Neural crest cell (in vitro differentiated cells): ENCODE results near the gene CSNK1G3. TPM values are rescaled to one million over a fixed set of nuclear protein-coding genes. Genes with fewer than 3 reads are reported as not detected.

Experiments used
- DNase-seq: peaks from one replicate; pipeline ENCODE4 v3.0.0; 2021; ENCODE audit warnings: low read depth, mixed read lengths, low spot score
- H3K27ac Mint-ChIP-seq: one replicate; pipeline ENCODE4 v1.8.0; 2021; ENCODE audit warnings: mild to moderate bottlenecking, mixed read lengths; ENCODE audit not compliant: unreplicated experiment
- H3K27me3 Mint-ChIP-seq: 2 replicates; pipeline ENCODE4 v1.8.0; 2021; ENCODE audit warnings: low read depth, mild to moderate bottlenecking, mixed read lengths
- H3K36me3 Mint-ChIP-seq: 2 replicates; pipeline ENCODE4 v1.8.0; 2021; ENCODE audit warnings: low read depth, mild to moderate bottlenecking, mixed read lengths
- H3K4me1 Mint-ChIP-seq: 2 replicates; pipeline ENCODE4 v1.8.0; 2021; ENCODE audit warnings: mixed read lengths
- H3K4me3 Mint-ChIP-seq: one replicate; pipeline ENCODE4 v1.8.0; 2021; ENCODE audit warnings: mild to moderate bottlenecking, mixed read lengths
- H3K9me3 Mint-ChIP-seq: 2 replicates; pipeline ENCODE4 v1.8.0; 2021; ENCODE audit warnings: mixed read lengths
- CTCF ChIP-seq: fragments of 200-600 bp; sonication (generic); conservative IDR thresholded peaks from 2 replicates; pipeline ENCODE4 v1.5.0; 2021; ENCODE audit warnings: antibody characterized with exemption, mild to moderate bottlenecking
- total RNA-seq: library from RNA; stranded (reverse); gene quantifications from 2 replicates; pipeline ENCODE4 v1.2.1, GENCODE V29; 2021

Gene CSNK1G3
- total RNA-seq, 1 donor from 2014 or later: 43.2 TPM

GRCh38 chr5:123558762-123559433, 46.9 kb downstream of the CSNK1G3 start:
- no peaks in the 10 kb centered on the region for H3K4me1 Mint-ChIP-seq
- DNase-seq: no peak
- H3K9me3 Mint-ChIP-seq: peaks cover 2% of the 10 kb centered on the region
- H3K27ac Mint-ChIP-seq: no peak overlapping the region
- peaks cover 10% of the 10 kb centered on the region for H3K36me3 Mint-ChIP-seq
- H3K27me3 Mint-ChIP-seq: no peaks in the 10 kb centered on the region
- H3K4me3 Mint-ChIP-seq: no peak overlapping the region
- TF ChIP-seq CTCF: no peak

- TF ChIP-seq CTCF: no peak
- Mint-ChIP-seq H3K4me3 (no peak overlapping the region), H3K4me1 (no peaks in the 10 kb centered on the region), H3K27ac (no peak overlapping the region), H3K9me3 (peaks cover 2% of the 10 kb centered on the region), H3K36me3 (peaks cover 10% of the 10 kb centered on the region), H3K27me3 (no peaks in the 10 kb centered on the region)
- DNase-seq: no peak
Measured at GRCh38 chr5:123559434-123559775, 47.4 kb downstream of the CSNK1G3 start.

DNA sequence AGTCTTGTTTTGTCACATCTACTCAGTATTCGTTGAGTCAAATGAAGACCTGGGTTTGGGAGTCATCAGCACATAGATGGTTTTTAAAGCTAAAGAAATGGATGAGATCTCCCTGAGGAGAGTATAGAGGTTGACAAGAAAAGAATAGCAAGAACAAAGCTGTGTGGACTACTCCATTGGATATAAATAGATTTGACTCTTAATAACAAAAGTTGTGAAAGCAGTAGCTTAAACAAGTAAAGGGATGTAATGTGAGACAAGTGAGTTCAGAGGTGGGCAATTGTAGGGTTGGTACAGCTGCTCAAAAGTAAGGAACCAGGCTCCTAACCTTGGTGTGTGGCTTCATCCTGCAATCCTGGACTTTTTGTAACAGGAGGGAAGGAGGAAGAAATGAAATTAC, 49.3 kb downstream of the CSNK1G3 start:
- no peak for DNase-seq
- Mint-ChIP-seq H3K27me3 (no peaks in the 10 kb centered on the region), H3K4me3 (no peak overlapping the region), H3K4me1 (no peaks in the 10 kb centered on the region), H3K36me3 (peaks cover 15% of the 10 kb centered on the region), H3K27ac (no peak overlapping the region), H3K9me3 (peaks cover 2% of the 10 kb centered on the region)
- TF ChIP-seq CTCF: no peak

DNA sequence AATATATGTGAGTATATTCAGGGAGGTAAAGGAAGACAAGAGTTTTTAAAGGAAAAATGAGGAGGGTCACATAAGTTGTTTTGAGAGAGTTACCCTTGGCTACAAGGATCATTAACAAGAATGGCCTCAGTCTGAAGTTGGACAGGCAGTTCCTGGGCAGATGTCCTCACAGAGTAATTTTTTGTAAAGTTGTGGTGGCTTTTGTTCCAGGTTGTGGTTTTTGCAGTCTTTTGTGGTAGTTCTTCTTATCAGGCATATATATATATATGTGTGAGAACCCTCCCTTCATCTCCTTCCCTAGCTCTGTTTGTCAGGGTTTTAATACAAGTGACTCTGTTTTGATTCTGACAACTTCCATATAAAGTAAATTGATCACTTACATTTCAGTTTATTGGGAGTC, 60.0 kb downstream of the CSNK1G3 start:
- peaks cover 5% of the 10 kb centered on the region for H3K4me1 Mint-ChIP-seq

DNA sequence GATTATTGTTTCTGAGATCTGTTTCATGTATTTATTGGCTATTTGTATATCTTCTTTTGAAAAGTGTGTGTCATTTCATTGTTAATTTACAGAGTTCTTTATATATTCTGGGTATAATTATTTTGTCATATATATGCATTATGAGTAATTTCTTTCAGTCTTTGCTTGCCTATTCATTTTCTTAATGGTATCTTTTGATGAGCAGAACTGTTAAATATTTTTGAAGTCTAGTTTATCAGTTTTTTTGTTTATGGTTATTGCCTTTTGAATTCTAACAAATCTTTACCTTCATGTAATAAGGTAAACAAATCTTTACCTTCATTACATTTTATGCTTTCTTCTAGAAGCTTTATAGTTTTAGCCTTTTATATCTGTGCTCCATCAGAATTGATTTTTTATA, 66.4 kb downstream of the CSNK1G3 start:
- no peak for TF ChIP-seq CTCF
- Mint-ChIP-seq H3K27ac (no peak overlapping the region), H3K4me1 (peaks cover 4% of the 10 kb centered on the region), H3K4me3 (no peak overlapping the region), H3K27me3 (no peaks in the 10 kb centered on the region), H3K36me3 (peaks cover 23% of the 10 kb centered on the region), H3K9me3 (peaks cover 7% of the 10 kb centered on the region)
- DNase-seq: no peak

More for the DNA sequence above, 60.0 kb downstream of the CSNK1G3 start:
- Mint-ChIP-seq H3K9me3 (no peaks in the 10 kb centered on the region), H3K4me3 (no peak overlapping the region), H3K36me3 (peaks cover 18% of the 10 kb centered on the region), H3K27me3 (no peaks in the 10 kb centered on the region), H3K27ac (no peak overlapping the region)
- TF ChIP-seq CTCF: no peak
- DNase-seq: no peak
